ENCODE data around the gene AGMAT. TPM values are rescaled to one million over a fixed set of nuclear protein-coding genes. Genes with fewer than 3 reads are reported as not detected.

Gene AGMAT
- total RNA-seq, 4 donors from 2014 or later: 0.27 to 1.4 TPM; not detected in 2

DNA sequence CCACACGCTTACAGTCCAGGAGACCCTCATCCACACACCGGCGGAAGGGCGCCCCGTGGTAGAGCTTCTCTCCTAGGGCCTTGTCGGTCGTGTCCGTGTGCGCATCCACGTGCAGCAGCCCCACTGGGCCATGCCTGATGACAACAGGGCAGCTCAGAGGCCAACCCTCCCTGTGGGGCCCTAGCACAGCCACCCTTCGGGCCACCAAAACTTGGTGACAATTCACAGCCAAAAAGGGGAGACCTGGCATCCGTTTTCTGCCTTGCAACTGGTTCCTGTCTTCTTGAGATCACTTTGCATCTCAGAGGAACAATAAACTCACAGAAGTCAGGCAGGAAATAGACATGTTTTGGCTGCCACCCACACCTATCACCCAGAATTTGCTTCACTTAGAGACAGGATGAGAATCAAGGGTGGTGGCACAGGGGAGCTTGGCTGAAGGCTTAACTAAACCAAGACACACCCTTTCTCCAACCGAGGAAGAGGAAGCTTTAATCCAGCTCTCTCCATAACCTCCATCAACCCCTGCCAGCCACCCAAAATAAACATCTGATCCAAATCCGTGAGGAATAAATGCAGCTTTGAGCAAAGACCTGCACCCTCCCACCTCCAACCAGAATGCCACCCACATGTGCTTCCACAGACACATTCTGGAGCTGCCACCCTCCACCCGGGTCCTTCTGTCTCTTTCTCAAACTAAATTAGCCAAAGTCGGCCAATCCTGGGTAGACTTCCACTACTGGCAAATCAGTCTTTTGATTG, 5.7 kb downstream of the AGMAT start:
- Histone ChIP-seq H3K27ac (peak overlapping the region in 1 of 2 donors; percentile 3), H3K4me3 (no peak overlapping the region), H3K9me3 (no peaks in the 10 kb centered on the region), H3K4me1 (no peaks in the 10 kb centered on the region), H3K27me3 (no peaks in the 10 kb centered on the region), H3K36me3 (no peaks in the 10 kb centered on the region)
- no peak for TF ChIP-seq POLR2A (IDR thresholded peaks at IDR 0.05)
- intact Hi-C loops (cut with DNase I; ENCODE audit: low total_unique reads): no loop called here
- no peak for DNase-seq

DNA sequence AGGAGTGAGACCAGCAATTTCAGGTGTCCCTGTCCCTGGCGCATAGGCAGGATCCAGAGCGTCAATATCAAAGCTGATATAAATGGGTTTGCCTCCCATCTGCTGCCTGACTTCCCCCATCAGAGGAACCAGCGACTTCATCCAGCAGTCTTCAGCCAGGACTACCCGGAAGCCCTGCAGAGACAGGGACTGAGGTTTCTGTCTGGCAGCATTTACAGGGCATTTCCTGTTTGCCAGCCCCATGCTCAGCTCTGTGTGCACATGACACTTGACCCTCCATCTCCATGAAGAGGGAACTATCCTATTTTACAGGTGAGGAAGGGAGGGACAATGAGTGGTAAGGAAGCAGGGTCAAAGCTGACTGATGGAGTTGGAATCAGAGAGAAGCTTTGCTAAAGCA, 7.2 kb downstream of the AGMAT start:
- intact Hi-C loops (cut with DNase I; ENCODE audit: low total_unique reads): no loop called here
- Histone ChIP-seq H3K27ac (no peak overlapping the region), H3K4me3 (no peak overlapping the region), H3K27me3 (no peaks in the 10 kb centered on the region), H3K4me1 (no peaks in the 10 kb centered on the region), H3K9me3 (no peaks in the 10 kb centered on the region), H3K36me3 (no peaks in the 10 kb centered on the region)
- DNase-seq: no peak
- no peak for TF ChIP-seq POLR2A (IDR thresholded peaks at IDR 0.05)
- TF ChIP-seq, protein P1, sequence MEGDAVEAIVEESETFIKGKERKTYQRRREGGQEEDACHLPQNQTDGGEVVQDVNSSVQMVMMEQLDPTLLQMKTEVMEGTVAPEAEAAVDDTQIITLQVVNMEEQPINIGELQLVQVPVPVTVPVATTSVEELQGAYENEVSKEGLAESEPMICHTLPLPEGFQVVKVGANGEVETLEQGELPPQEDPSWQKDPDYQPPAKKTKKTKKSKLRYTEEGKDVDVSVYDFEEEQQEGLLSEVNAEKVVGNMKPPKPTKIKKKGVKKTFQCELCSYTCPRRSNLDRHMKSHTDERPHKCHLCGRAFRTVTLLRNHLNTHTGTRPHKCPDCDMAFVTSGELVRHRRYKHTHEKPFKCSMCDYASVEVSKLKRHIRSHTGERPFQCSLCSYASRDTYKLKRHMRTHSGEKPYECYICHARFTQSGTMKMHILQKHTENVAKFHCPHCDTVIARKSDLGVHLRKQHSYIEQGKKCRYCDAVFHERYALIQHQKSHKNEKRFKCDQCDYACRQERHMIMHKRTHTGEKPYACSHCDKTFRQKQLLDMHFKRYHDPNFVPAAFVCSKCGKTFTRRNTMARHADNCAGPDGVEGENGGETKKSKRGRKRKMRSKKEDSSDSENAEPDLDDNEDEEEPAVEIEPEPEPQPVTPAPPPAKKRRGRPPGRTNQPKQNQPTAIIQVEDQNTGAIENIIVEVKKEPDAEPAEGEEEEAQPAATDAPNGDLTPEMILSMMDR (IDR thresholded peaks at IDR 0.05): no peak

DNA sequence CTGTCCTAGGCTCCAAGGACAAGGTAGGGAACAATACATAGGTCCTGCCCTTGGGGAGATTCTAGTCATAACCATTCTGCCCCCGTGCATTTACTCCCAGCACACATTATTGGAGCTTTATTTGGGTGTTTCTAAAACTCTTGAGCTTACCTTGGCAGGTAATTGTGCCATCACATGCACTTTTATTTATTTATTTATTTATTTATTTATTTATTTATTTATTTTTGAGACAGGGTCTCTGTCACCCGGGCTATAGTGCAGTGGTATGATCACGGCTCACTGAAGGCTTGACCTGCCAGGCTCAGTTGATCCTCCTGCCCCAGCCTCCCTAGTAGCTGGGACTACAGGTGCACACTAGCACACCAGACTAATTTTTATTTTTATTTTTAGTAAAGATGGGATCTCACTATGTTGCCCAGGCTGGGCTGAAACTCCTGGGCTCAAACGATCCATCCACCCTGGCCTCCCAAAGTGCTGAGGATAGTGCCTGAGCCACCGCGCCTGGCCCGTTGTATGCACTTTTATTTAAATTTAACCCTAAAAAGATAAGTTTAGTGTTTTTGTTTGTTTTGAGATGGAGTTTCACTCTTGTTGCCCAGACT, 9.2 kb downstream of the AGMAT start:
- no peak for DNase-seq
- H3K27ac ChIP-seq: no peak overlapping the region
- no peak overlapping the region for H3K4me3 ChIP-seq
- no peaks in the 10 kb centered on the region for H3K4me1 ChIP-seq
- TF ChIP-seq, protein P1 (IDR thresholded peaks at IDR 0.05): no peak
- no peak for TF ChIP-seq POLR2A (IDR thresholded peaks at IDR 0.05)
- H3K9me3 ChIP-seq: no peaks in the 10 kb centered on the region
- H3K27me3 ChIP-seq: no peaks in the 10 kb centered on the region
- intact Hi-C loops (cut with DNase I; ENCODE audit: low total_unique reads): no loop called here
- H3K36me3 ChIP-seq: no peaks in the 10 kb centered on the region

DNA sequence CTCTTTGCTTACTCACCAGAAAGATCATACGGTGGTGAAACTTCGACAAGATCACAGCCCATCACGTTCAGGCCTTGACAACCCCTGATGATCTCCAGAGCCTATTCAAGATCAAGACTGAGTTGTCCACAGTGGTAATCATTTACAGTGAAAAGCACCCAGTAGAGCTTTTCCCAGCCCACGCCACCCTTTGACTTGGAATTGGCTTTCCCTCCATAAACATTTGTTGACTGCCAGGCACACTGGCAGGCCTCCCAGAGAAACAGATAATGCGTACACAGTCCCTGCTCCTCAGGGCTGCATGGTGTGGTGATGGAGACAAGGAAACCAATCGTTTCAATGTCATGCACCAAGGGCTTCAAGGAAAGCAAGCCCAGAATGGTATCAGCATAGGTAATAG, 10.1 kb downstream of the AGMAT start:
- TF ChIP-seq POLR2A (IDR thresholded peaks at IDR 0.05): no peak
- TF ChIP-seq, protein P1 (IDR thresholded peaks at IDR 0.05): no peak
- H3K36me3 ChIP-seq: no peaks in the 10 kb centered on the region
- DNase-seq: no peak
- H3K9me3 ChIP-seq: no peaks in the 10 kb centered on the region
- no peak overlapping the region for H3K4me3 ChIP-seq
- no peaks in the 10 kb centered on the region for H3K27me3 ChIP-seq
- no peaks in the 10 kb centered on the region for H3K4me1 ChIP-seq
- intact Hi-C loops (cut with DNase I; ENCODE audit: low total_unique reads): no loop called here
- H3K27ac ChIP-seq: no peak overlapping the region

DNA sequence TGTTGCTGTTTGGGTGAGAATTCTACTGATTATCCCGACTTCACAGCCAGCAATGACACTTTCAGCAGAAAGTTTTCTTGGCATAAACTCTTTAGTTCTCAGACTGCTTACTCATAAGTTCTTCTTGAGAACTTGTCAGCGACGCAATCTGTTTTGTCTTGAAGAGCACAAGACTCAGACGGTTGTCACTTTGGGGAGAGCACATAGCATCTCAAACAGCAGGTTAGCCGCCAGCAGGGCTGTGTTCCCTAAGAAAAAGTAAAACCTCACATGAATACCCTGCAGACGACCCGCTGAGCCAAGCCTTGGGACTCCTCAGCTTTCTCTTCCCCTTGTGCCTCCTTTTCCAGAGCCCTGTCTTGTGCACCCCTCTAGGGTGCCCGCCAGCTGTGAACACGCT, 11.4 kb downstream of the AGMAT start:
- Histone ChIP-seq H3K27me3 (no peaks in the 10 kb centered on the region), H3K4me3 (no peak overlapping the region), H3K36me3 (no peaks in the 10 kb centered on the region), H3K9me3 (no peaks in the 10 kb centered on the region), H3K4me1 (no peaks in the 10 kb centered on the region), H3K27ac (no peak overlapping the region)
- TF ChIP-seq, protein P1 (IDR thresholded peaks at IDR 0.05): no peak
- DNase-seq: no peak
- intact Hi-C loops (cut with DNase I; ENCODE audit: low total_unique reads): no loop called here
